Measurements from ENCODE around the gene DENND4A. TPM values are rescaled to one million over a fixed set of nuclear protein-coding genes. Genes with fewer than 3 reads are reported as not detected.
A peak's percentile ranks its signal among the peaks of the same experiment; 100 is the strongest.

The DENND4A gene
- total RNA-seq, 1 donor from 2014 or later: 13.9 TPM

DNA sequence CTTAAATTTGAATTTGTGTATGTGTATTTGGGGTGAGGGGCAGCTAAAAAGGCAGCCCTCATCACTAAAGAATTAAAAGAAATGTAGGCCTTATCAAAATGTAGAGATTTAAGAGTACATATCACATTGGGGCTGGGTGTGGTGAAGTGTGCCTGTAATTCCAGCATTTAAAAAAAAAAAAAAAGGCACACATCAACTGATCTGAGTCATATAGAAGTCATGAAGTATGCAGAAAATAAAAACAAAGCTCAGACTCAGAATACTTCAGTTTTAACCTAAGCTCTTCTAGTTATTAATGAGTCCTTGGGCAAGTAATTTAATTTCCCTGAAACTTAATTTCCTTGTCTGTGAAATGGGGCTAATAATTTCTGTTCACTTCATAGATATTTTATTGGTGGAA is 138.8 kb downstream of the DENND4A start:
- no peaks in the 10 kb centered on the region for H3K27me3 ChIP-seq (ENCODE audit: insufficient read depth, low read length)
- peaks cover 29% of the 10 kb centered on the region for H3K4me1 ChIP-seq (ENCODE audit: insufficient read depth, low read length)
- H3K9me3 Mint-ChIP-seq (ENCODE audit: unreplicated experiment): no peaks in the 10 kb centered on the region

DNA sequence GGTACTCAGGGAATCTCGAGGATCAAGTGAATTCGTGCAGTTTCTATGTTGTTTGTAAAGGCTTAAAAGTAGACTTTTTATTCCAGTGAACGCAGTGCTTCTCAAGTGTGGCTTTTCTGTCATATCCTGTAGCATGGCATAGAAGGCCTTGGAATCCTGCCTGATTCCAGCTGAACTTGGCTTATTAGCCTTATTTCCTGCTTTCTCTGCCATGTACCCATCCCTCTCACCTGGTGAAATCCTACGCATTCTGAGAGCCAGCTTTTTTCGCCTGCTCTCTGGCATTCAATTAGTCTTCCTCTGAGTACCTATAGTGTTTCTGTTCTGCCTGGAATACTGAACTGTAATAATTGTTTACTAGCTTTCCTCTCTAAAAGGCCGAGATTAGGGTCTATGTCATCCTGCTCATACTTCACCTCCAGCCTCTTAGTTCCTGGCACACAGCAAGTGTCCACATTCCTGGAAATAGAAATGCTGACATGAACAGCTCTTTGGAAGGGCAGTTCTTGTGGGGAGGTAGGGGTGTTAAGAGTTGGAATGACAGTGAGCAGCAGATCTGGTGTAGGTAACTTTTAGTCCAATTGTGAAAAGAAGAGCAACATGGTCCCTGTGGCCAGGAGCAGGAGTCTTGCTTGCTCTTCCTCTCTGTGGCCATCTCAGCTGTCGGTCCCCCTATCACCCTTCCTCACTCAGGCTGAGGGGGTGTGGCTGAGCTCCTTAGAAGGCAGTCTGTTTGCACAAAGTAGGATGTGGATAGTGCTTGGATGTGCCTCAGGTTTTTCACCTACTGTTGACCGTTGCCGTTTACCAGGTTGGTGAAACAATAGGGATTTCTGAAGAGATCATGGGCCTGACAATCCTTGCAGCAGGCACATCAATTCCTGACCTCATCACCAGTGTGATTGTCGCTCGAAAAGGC is 140.0 kb downstream of the DENND4A start:
- Mint-ChIP-seq H3K4me1 (ENCODE audit: low read depth, unreplicated experiment) (peaks cover 25% of the 10 kb centered on the region), H3K36me3 (ENCODE audit: low read depth, unreplicated experiment) (peaks cover 25% of the 10 kb centered on the region), H3K27me3 (ENCODE audit: low read depth, unreplicated experiment) (no peaks in the 10 kb centered on the region), H3K4me3 (ENCODE audit: unreplicated experiment) (no peak overlapping the region), H3K27ac (ENCODE audit: unreplicated experiment) (no peak overlapping the region), H3K9me3 (ENCODE audit: unreplicated experiment) (no peaks in the 10 kb centered on the region)
- Histone ChIP-seq H3K4me1 (ENCODE audit: insufficient read depth, low read length) (peaks cover 29% of the 10 kb centered on the region), H2AFZ (ENCODE audit: low read depth, low read length) (no peak overlapping the region), H3K9me3 (ENCODE audit: insufficient read depth, low read depth, low read length) (no peaks in the 10 kb centered on the region), H3K4me3 (ENCODE audit: insufficient read depth, low read depth, low read length) (no peak overlapping the region), H4K20me1 (ENCODE audit: insufficient read depth, low read length) (no peaks in the 10 kb centered on the region), H3K9ac (ENCODE audit: low read length) (no peak overlapping the region), H3K4me2 (ENCODE audit: low read length) (no peak overlapping the region), H3K27ac (ENCODE audit: low read depth, low read length) (no peak overlapping the region), H3K27me3 (ENCODE audit: insufficient read depth, low read length) (no peaks in the 10 kb centered on the region), H3K79me2 (ENCODE audit: insufficient read depth, low read length) (no peaks in the 10 kb centered on the region), H3K36me3 (ENCODE audit: insufficient read depth, low read length) (no peaks in the 10 kb centered on the region)
- FAIRE-seq (no peak), DNase-seq (ENCODE audit: low read depth) (no peak)
- TF ChIP-seq, protein P1, sequence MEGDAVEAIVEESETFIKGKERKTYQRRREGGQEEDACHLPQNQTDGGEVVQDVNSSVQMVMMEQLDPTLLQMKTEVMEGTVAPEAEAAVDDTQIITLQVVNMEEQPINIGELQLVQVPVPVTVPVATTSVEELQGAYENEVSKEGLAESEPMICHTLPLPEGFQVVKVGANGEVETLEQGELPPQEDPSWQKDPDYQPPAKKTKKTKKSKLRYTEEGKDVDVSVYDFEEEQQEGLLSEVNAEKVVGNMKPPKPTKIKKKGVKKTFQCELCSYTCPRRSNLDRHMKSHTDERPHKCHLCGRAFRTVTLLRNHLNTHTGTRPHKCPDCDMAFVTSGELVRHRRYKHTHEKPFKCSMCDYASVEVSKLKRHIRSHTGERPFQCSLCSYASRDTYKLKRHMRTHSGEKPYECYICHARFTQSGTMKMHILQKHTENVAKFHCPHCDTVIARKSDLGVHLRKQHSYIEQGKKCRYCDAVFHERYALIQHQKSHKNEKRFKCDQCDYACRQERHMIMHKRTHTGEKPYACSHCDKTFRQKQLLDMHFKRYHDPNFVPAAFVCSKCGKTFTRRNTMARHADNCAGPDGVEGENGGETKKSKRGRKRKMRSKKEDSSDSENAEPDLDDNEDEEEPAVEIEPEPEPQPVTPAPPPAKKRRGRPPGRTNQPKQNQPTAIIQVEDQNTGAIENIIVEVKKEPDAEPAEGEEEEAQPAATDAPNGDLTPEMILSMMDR (IDR thresholded peaks at IDR 0.05; ENCODE audit: insufficient read depth, low read depth, low read length): no peak
- TF ChIP-seq EZH2 (IDR thresholded peaks at IDR 0.05; ENCODE audit: insufficient read depth, low read length): no peak

More for the DNA sequence above, 138.8 kb downstream of the DENND4A start:
- FAIRE-seq: no peak
- peak; percentile 31 for DNase-seq (ENCODE audit: low read depth)
- H3K27me3 Mint-ChIP-seq (ENCODE audit: low read depth, unreplicated experiment): no peaks in the 10 kb centered on the region
- Histone ChIP-seq H2AFZ (ENCODE audit: low read depth, low read length) (no peak overlapping the region), H3K27ac (ENCODE audit: low read depth, low read length) (no peak overlapping the region), H3K79me2 (ENCODE audit: insufficient read depth, low read length) (no peaks in the 10 kb centered on the region), H3K36me3 (ENCODE audit: insufficient read depth, low read length) (no peaks in the 10 kb centered on the region), H3K4me3 (ENCODE audit: insufficient read depth, low read depth, low read length) (no peak overlapping the region), H3K9ac (ENCODE audit: low read length) (no peak overlapping the region), H4K20me1 (ENCODE audit: insufficient read depth, low read length) (no peaks in the 10 kb centered on the region), H3K9me3 (ENCODE audit: insufficient read depth, low read depth, low read length) (no peaks in the 10 kb centered on the region), H3K4me2 (ENCODE audit: low read length) (peak overlapping the region; percentile 39)
- peak overlapping the region; percentile 20 for H3K27ac Mint-ChIP-seq (ENCODE audit: unreplicated experiment)
- H3K36me3 Mint-ChIP-seq (ENCODE audit: low read depth, unreplicated experiment): peaks cover 25% of the 10 kb centered on the region
- H3K4me3 Mint-ChIP-seq (ENCODE audit: unreplicated experiment): no peak overlapping the region
- TF ChIP-seq EZH2 (IDR thresholded peaks at IDR 0.05; ENCODE audit: insufficient read depth, low read length): no peak
- TF ChIP-seq, protein P1 (IDR thresholded peaks at IDR 0.05; ENCODE audit: insufficient read depth, low read depth, low read length): no peak
- peaks cover 25% of the 10 kb centered on the region for H3K4me1 Mint-ChIP-seq (ENCODE audit: low read depth, unreplicated experiment)

DNA sequence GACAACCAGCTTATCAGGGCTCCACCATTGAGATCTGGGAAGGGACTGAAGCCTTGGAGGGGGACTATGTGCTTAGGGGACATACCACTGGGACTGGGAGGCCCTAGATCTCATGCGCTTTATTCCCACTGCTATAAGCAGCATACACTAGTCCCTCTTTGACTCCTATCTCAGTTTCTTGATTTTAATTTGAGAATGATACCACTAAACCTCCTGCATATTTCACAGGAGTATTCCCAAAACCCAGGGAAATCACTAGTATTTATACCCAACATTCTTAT is 141.1 kb downstream of the DENND4A start:
- Histone ChIP-seq H3K4me1 (ENCODE audit: insufficient read depth, low read length) (peaks cover 32% of the 10 kb centered on the region), H3K79me2 (ENCODE audit: insufficient read depth, low read length) (no peaks in the 10 kb centered on the region), H3K27ac (ENCODE audit: low read depth, low read length) (no peak overlapping the region), H3K9ac (ENCODE audit: low read length) (no peak overlapping the region), H4K20me1 (ENCODE audit: insufficient read depth, low read length) (no peaks in the 10 kb centered on the region), H3K4me3 (ENCODE audit: insufficient read depth, low read depth, low read length) (no peak overlapping the region), H3K4me2 (ENCODE audit: low read length) (no peak overlapping the region), H3K36me3 (ENCODE audit: insufficient read depth, low read length) (no peaks in the 10 kb centered on the region), H2AFZ (ENCODE audit: low read depth, low read length) (no peak overlapping the region), H3K27me3 (ENCODE audit: insufficient read depth, low read length) (no peaks in the 10 kb centered on the region), H3K9me3 (ENCODE audit: insufficient read depth, low read depth, low read length) (no peaks in the 10 kb centered on the region)
- H3K4me3 Mint-ChIP-seq (ENCODE audit: unreplicated experiment): no peak overlapping the region
- peaks cover 33% of the 10 kb centered on the region for H3K4me1 Mint-ChIP-seq (ENCODE audit: low read depth, unreplicated experiment)
- FAIRE-seq (no peak), DNase-seq (ENCODE audit: low read depth) (no peak)
- H3K27ac Mint-ChIP-seq (ENCODE audit: unreplicated experiment): no peak overlapping the region
- H3K9me3 Mint-ChIP-seq (ENCODE audit: unreplicated experiment): no peaks in the 10 kb centered on the region
- peaks cover 27% of the 10 kb centered on the region for H3K36me3 Mint-ChIP-seq (ENCODE audit: low read depth, unreplicated experiment)
- H3K27me3 Mint-ChIP-seq (ENCODE audit: low read depth, unreplicated experiment): no peaks in the 10 kb centered on the region
- TF ChIP-seq, protein P1 (IDR thresholded peaks at IDR 0.05; ENCODE audit: insufficient read depth, low read depth, low read length): no peak
- no peak for TF ChIP-seq EZH2 (IDR thresholded peaks at IDR 0.05; ENCODE audit: insufficient read depth, low read length)
